ENCODE results near the gene NTM.

The NTM gene

GRCh38 chr11:132202621-132203020 lies 832.2 kb downstream of the NTM start:
- Histone ChIP-seq H3F3A (ENCODE audit: low read depth) (no peaks in the 10 kb centered on the region), H4K20me1 (ENCODE audit: insufficient read depth, low read length, poor library complexity, severe bottlenecking) (no peaks in the 10 kb centered on the region), H3K4me3 (ENCODE audit: low read length, poor library complexity, severe bottlenecking) (no peak overlapping the region), H3K79me2 (ENCODE audit: insufficient read depth, low read length) (no peaks in the 10 kb centered on the region), H3K36me3 (ENCODE audit: insufficient read depth, low read length) (no peaks in the 10 kb centered on the region), H3K4me1 (ENCODE audit: insufficient read depth, low read length, poor library complexity, severe bottlenecking) (no peaks in the 10 kb centered on the region), H3K9me3 (ENCODE audit: insufficient read depth, low read depth, low read length) (peaks cover 7% of the 10 kb centered on the region), H3K27me3 (ENCODE audit: insufficient read depth, low read length, poor library complexity, severe bottlenecking) (no peaks in the 10 kb centered on the region), H2AFZ (ENCODE audit: low read length) (no peak overlapping the region), H3K4me2 (ENCODE audit: low read depth, low read length, poor library complexity, severe bottlenecking) (no peak overlapping the region), H3K9me2 (replicated peaks; ENCODE audit: low read depth, low read length) (no peaks in the 10 kb centered on the region), H3K9ac (ENCODE audit: low read depth, low read length, poor library complexity, severe bottlenecking) (no peak overlapping the region)
- no peak for TF ChIP-seq EZH2phosphoT487 (IDR thresholded peaks at IDR 0.05; ENCODE audit: borderline replicate concordance)
- TF ChIP-seq CTCF (conservative IDR thresholded peaks at IDR 0.05; ENCODE audit: low read length), result no peak

DNA sequence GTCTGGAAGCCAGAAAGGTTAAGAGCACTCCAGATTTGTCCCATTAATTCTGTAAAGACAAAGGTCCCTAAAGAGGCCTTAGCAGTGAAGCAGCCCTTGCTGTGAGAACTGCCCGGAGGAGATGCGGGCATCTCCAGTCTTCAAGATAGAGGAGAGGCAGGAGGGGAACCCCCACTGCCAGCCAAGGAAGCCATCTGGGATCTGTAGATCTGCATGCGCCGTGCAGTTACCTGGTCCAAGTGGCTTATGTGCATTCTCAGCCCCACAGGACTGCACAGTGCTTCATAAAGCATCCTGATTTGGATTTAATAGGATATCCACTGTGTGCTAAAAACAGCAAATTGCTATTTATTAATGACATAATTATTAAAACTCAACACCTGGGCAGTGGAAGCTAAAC lies 834.6 kb downstream of the NTM start:
- TF ChIP-seq CTCF (conservative IDR thresholded peaks at IDR 0.05; ENCODE audit: low read length) (no peak), EZH2phosphoT487 (IDR thresholded peaks at IDR 0.05; ENCODE audit: borderline replicate concordance) (no peak)
- H3K9me3 ChIP-seq (ENCODE audit: insufficient read depth, low read depth, low read length), result peaks cover 7% of the 10 kb centered on the region
- no peak overlapping the region for H3K4me2 ChIP-seq (ENCODE audit: low read depth, low read length, poor library complexity, severe bottlenecking)

DNA sequence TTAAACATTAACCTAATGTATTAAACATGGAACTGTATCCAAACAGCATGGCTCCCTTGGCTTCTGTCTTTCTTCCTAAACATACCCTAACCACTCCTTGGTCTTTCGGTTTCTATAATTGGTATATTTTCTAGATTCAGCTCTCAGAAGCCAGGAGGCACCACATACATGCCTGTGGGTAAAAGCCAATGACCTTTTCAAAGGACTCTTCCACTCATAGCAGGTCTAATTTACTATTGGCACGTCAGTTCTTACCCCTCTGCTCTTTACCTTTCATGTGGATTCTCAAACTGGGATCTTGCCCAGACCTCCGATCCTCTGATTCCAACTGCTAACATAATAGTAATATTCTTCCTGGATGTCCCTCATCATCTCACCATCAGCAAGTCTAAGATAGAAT lies 835.1 kb downstream of the NTM start:
- no peaks in the 10 kb centered on the region for H3K4me1 ChIP-seq (ENCODE audit: insufficient read depth, low read length, poor library complexity, severe bottlenecking)
- no peak overlapping the region for H3K9ac ChIP-seq (ENCODE audit: low read depth, low read length, poor library complexity, severe bottlenecking)
- no peaks in the 10 kb centered on the region for H4K20me1 ChIP-seq (ENCODE audit: insufficient read depth, low read length, poor library complexity, severe bottlenecking)
- H3F3A ChIP-seq (ENCODE audit: low read depth), result no peaks in the 10 kb centered on the region
- H3K27me3 ChIP-seq (ENCODE audit: insufficient read depth, low read length, poor library complexity, severe bottlenecking), result no peaks in the 10 kb centered on the region
- H3K36me3 ChIP-seq (ENCODE audit: insufficient read depth, low read length), result no peaks in the 10 kb centered on the region
- no peak overlapping the region for H3K4me3 ChIP-seq (ENCODE audit: low read length, poor library complexity, severe bottlenecking)
- peaks cover 7% of the 10 kb centered on the region for H3K9me3 ChIP-seq (ENCODE audit: insufficient read depth, low read depth, low read length)
- TF ChIP-seq EZH2phosphoT487 (IDR thresholded peaks at IDR 0.05; ENCODE audit: borderline replicate concordance) (no peak), CTCF (conservative IDR thresholded peaks at IDR 0.05; ENCODE audit: low read length) (no peak)
- no peak overlapping the region for H3K4me2 ChIP-seq (ENCODE audit: low read depth, low read length, poor library complexity, severe bottlenecking)
- H3K9me2 ChIP-seq (replicated peaks; ENCODE audit: low read depth, low read length), result no peaks in the 10 kb centered on the region
- no peaks in the 10 kb centered on the region for H3K79me2 ChIP-seq (ENCODE audit: insufficient read depth, low read length)
- no peak overlapping the region for H2AFZ ChIP-seq (ENCODE audit: low read length)

More for the DNA sequence above, 834.6 kb downstream of the NTM start:
- no peaks in the 10 kb centered on the region for H4K20me1 ChIP-seq (ENCODE audit: insufficient read depth, low read length, poor library complexity, severe bottlenecking)
- no peaks in the 10 kb centered on the region for H3K27me3 ChIP-seq (ENCODE audit: insufficient read depth, low read length, poor library complexity, severe bottlenecking)
- no peaks in the 10 kb centered on the region for H3F3A ChIP-seq (ENCODE audit: low read depth)
- H3K4me3 ChIP-seq (ENCODE audit: low read length, poor library complexity, severe bottlenecking), result no peak overlapping the region
- no peaks in the 10 kb centered on the region for H3K9me2 ChIP-seq (replicated peaks; ENCODE audit: low read depth, low read length)
- H3K9ac ChIP-seq (ENCODE audit: low read depth, low read length, poor library complexity, severe bottlenecking), result no peak overlapping the region
- no peaks in the 10 kb centered on the region for H3K79me2 ChIP-seq (ENCODE audit: insufficient read depth, low read length)
- H3K36me3 ChIP-seq (ENCODE audit: insufficient read depth, low read length), result no peaks in the 10 kb centered on the region
- H3K4me1 ChIP-seq (ENCODE audit: insufficient read depth, low read length, poor library complexity, severe bottlenecking), result no peaks in the 10 kb centered on the region
- no peak overlapping the region for H2AFZ ChIP-seq (ENCODE audit: low read length)

Measured in Loucy (cell line).